Heart right ventricle (tissue), 16 donors: ENCODE data around the gene UPP1. TPM values are rescaled to one million over a fixed set of nuclear protein-coding genes. Genes with fewer than 3 reads are reported as not detected.
"Not testable (repeated sequence)": the region's sequence is repeated elsewhere in the genome, so short reads cannot be mapped to it uniquely, and the experiment has no call there.

Experiments used
- ATAC-seq, 8 donors: fragments of 200-7000 bp; cut with Tn5 transposase; one replicate each; pipeline ENCODE4 v1.9.1; 2020; ENCODE audit warnings: mild to moderate bottlenecking in 8 of 8, moderate library complexity in 8 of 8, moderate number of reproducible peaks in 1 of 8
- DNase-seq, 2 donors: peaks; one replicate each; pipeline ENCODE4 v3.0.0-alpha.2; 2020
- H3K27ac ChIP-seq, 10 donors: fragments of 200-600 bp; sonication (generic) in 2 of 10; one replicate each; pipeline versions ENCODE4 v1.5.0 to v1.8.0; 2020 to 2022; ENCODE audit warnings: mild to moderate bottlenecking in 3 of 10
- H3K27me3 ChIP-seq, 7 donors: fragments of 200-600 bp; one replicate each; pipeline ENCODE4 v1.8.0; 2021 to 2022; ENCODE audit warnings: mild to moderate bottlenecking in 2 of 7
- H3K36me3 ChIP-seq, 9 donors: fragments of 200-600 bp; sonication (generic) in 1 of 9; one replicate each; pipeline versions ENCODE4 v1.5.0 to v1.8.0; 2020 to 2022; ENCODE audit warnings: mild to moderate bottlenecking in 2 of 9
- H3K4me1 ChIP-seq, 9 donors: fragments of 200-600 bp; sonication (generic) in 1 of 9; one replicate each; pipeline versions ENCODE4 v1.5.0 to v1.8.0; 2020 to 2022; ENCODE audit warnings: mild to moderate bottlenecking in 4 of 9
- H3K4me3 ChIP-seq, 10 donors: fragments of 200-600 bp; sonication (generic) in 2 of 10; one replicate each; pipeline versions ENCODE4 v1.5.0 to v1.8.0; 2020 to 2022; ENCODE audit warnings: mild to moderate bottlenecking in 7 of 10, moderate library complexity in 2 of 10
- H3K9me3 ChIP-seq, 11 donors: fragments of 200-600 bp in 10 of 11; sonication (generic) in 2 of 11; one replicate each; pipeline versions ENCODE4 v1.5.0 to v1.8.0; 2013 to 2022; ENCODE audit warnings: mild to moderate bottlenecking in 2 of 11, control low read depth in 1 of 11, moderate library complexity in 1 of 11
- WGBS, 2 donors: extraction: QIAGEN DNeasy Blood & Tissue Kit; methylation state at CpG; one replicate each; pipeline ENCODE4 v1.1.7; 2013; ENCODE audit warnings: inconsistent platforms in 1 of 2; 5-methylcytosine and 5-hydroxymethylcytosine counted together
- intact Hi-C, 10 donors: fragments of 100-400 bp; cut with DNase I; formaldehyde crosslinking; loops; one replicate each; pipeline versions ENCODE4 v1.11.1 to v1.14.2; 2022
- polyA plus RNA-seq, 2 donors: library from polyadenylated mRNA; stranded (reverse); fragments of 200-250 nt; gene quantifications; one replicate each; pipeline ENCODE4 v1.2.3, GENCODE V29; 2013
- total RNA-seq, 10 donors: library from RNA; stranded (reverse); fragmentation: NEBNext Ultra II Directional in 3 of 10; extraction: Animal tissue kit (Norgen Biotek cat#: 25700) in 3 of 10; gene quantifications; one replicate each; pipeline versions ENCODE4 v1.2.1 to v1.2.4, GENCODE V29; 2021 to 2023
- TF ChIP-seq, protein P1 (sequence below), 9 donors: fragments of 200-600 bp; sonication (generic) in 2 of 9; IDR thresholded peaks; one replicate each; pipeline versions ENCODE4 v1.5.0 to v1.8.0; 2021 to 2022; ENCODE audit warnings: antibody characterized with exemption in 9 of 9, mild to moderate bottlenecking in 5 of 9, moderate library complexity in 1 of 9
- donor health status: Arrhythmogenic right ventricular cardiomyopathy.
- donor health status: ischemic (EF 13 %, LVEDD 7.1; RV severe dilation, severe dysfunction).
- donor health status: healthy with polysubstance abuse.
- donor health status: DM: no; HTN: yes; CAD: no.
- donor health status: DM: no; HTN: no; CAD: no.
- donor health status: ischemic (EF 25% LVEDD 6.9; RV normal size, moderate dysfunction).
- donor health status: ischemic (EF 25% LVEDD 5.7; RV mildly dilated, moderate dysfunction).
- donor health status: healthy.
- donor health status: DM: yes; HTN: yes; CAD: no.
- donor health status: Ischemic cardiomyopathy.
- donor health status: ischemic (EF 35%, LVEDD 5.7; RV mildly dilated, moderate dysfunction).
- donor health status: nonischemic (EF 11% LVEDD 7.7; RV severe dilation, severe dysfunction).
- donor health status: DM: yes; HTN: yes; CAD: no.
- donor health status: PGD.
- donor health status: ischemic (EF 29% LVEDD 5.4; RV normal size, mild dysfunction).
- donor health status: nonischemic (EF 23%, LVEDD 6.1; RV moderate dilation, normal function).

UPP1 gene
- total and polyA plus RNA-seq, 12 donors = 14.4 to 54.5 (median 18.8) TPM

DNA sequence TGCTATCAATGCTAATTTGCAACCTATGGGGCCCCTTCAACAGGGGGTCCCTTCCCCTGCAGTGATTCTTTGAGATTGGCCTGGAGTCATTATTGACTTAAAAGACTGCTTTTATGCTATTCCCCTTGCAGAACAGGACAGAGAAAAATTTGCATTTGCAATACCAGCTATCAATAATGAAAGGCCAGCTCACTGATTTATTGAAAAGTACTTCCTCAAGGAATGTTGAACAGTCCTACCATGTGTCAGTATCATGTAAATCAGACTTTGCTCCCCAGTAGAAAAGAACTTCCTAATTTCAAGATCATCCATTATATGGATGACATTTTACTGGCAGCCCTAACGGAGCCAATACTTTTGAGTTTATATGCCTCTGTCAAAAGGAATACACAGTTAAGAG is 52.5 kb downstream of the UPP1 start:
- ATAC-seq (no peak), DNase-seq (no peak)
- H3K4me1 ChIP-seq = peaks cover 0 to 10% (median 0%) of the 10 kb centered on the region in 9 donors
- no peaks in the 10 kb centered on the region for H3K27me3 ChIP-seq
- 83 to 87% methylated on average over 1 of the region's 1 CpG for WGBS, 2 donors
- TF ChIP-seq, protein P1, sequence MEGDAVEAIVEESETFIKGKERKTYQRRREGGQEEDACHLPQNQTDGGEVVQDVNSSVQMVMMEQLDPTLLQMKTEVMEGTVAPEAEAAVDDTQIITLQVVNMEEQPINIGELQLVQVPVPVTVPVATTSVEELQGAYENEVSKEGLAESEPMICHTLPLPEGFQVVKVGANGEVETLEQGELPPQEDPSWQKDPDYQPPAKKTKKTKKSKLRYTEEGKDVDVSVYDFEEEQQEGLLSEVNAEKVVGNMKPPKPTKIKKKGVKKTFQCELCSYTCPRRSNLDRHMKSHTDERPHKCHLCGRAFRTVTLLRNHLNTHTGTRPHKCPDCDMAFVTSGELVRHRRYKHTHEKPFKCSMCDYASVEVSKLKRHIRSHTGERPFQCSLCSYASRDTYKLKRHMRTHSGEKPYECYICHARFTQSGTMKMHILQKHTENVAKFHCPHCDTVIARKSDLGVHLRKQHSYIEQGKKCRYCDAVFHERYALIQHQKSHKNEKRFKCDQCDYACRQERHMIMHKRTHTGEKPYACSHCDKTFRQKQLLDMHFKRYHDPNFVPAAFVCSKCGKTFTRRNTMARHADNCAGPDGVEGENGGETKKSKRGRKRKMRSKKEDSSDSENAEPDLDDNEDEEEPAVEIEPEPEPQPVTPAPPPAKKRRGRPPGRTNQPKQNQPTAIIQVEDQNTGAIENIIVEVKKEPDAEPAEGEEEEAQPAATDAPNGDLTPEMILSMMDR (IDR thresholded peaks at IDR 0.05) = no peak
- H3K27ac ChIP-seq = no peak overlapping the region
- no peaks in the 10 kb centered on the region for H3K36me3 ChIP-seq
- H3K9me3 ChIP-seq = peaks cover 0 to 15% (median 0%) of the 10 kb centered on the region in 11 donors
- intact Hi-C loops = no loop called here
- no peak overlapping the region for H3K4me3 ChIP-seq

DNA sequence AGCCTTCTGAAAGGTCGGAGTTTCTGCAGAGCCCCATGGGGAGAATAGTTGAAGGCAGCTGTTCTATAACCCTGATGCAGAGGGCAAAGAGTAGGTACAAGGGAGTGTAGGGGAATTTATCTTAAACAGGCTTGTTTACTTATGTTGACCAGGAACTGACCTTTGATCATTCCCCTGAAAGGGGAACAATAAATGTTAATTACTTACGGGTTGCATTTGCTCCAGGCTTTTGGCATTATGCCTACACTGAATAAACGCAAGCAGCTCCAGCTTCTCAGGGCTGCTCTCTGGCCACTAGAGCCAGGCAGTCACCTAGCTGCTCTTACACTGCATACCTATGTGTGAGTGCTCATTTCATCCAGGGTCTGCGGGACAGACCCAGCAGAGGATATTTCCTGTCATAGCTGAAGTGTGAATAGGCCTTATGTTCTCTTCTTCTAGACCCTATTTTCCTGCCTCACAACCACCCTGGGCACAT is 55.3 kb downstream of the UPP1 start:
- intact Hi-C loops = no loop called here
- peaks cover 0 to 15% (median 0%) of the 10 kb centered on the region in 11 donors for H3K9me3 ChIP-seq
- H3K36me3 ChIP-seq = no peaks in the 10 kb centered on the region
- peaks cover 0 to 7% (median 0%) of the 10 kb centered on the region in 7 donors for H3K27me3 ChIP-seq
- TF ChIP-seq, protein P1 (IDR thresholded peaks at IDR 0.05) = no peak
- DNase-seq = no peak
- WGBS, 2 donors = 56 to 69% methylated on average over 4 of the region's 4 CpGs
- no peak overlapping the region for H3K27ac ChIP-seq
- peaks cover 0 to 10% (median 0%) of the 10 kb centered on the region in 9 donors for H3K4me1 ChIP-seq
- no peak for ATAC-seq
- H3K4me3 ChIP-seq = no peak overlapping the region

DNA sequence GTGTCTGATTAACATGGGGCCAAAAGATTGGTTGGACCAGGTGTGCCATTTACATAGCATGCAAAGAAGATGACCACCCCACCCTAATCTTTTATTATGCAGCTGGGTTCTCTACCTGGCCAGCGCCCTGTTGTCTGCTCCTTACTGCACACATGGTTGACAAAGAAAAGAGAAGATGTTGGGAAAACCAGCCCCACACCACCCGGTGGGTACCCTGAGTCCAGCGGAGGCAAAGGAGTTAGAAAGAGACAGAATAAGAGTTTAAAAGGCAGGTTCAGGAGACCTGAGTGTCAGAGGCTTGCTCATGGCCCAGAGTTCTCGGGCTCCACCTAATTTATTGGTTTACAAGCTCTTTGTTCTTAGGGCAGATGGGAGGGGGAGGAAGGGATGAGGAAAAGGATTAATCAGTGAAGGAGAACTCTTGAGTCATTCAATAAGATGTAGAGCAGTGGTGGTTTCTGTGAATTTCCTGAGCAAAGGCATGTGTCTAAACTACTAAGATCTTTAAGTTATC is 58.1 kb downstream of the UPP1 start:
- DNase-seq (no peak), ATAC-seq (no peak)
- intact Hi-C loops = no loop called here
- 80 to 87% methylated on average over 4 of the region's 4 CpGs for WGBS, 2 donors
- Histone ChIP-seq H3K27me3 (peaks cover 0 to 7% (median 0%) of the 10 kb centered on the region in 7 donors), H3K27ac (no peak overlapping the region), H3K4me1 (no peaks in the 10 kb centered on the region), H3K36me3 (no peaks in the 10 kb centered on the region), H3K9me3 (peaks cover 0 to 4% (median 0%) of the 10 kb centered on the region in 11 donors), H3K4me3 (no peak overlapping the region)
- TF ChIP-seq, protein P1 (IDR thresholded peaks at IDR 0.05) = no peak

DNA sequence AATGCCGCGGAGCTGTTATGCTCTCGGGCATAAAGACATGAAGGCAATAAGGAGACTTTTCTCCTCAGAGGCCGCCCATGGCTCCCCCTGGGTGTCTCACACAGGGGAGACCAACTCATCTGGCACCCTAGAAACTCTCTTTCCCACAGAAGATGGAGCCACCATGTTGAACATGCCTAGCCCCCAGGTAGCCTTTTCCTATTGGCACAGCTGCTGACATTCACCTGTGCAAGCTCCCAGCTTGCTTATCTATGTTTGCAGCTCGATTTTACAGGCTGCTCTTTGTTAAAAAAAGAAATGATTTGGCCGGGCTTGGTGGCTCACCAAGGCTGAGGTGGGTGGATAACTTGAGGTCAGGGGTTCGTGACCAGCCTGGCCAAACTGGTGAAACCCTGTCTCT is 58.6 kb downstream of the UPP1 start:
- H3K27me3 ChIP-seq, H3K4me3 ChIP-seq, H3K9me3 ChIP-seq, H3K36me3 ChIP-seq, H3K27ac ChIP-seq, DNase-seq, H3K4me1 ChIP-seq, intact Hi-C loops, ATAC-seq: not testable (repeated sequence)
- 62 to 66% methylated on average over 7 of the region's 7 CpGs for WGBS, 2 donors

DNA sequence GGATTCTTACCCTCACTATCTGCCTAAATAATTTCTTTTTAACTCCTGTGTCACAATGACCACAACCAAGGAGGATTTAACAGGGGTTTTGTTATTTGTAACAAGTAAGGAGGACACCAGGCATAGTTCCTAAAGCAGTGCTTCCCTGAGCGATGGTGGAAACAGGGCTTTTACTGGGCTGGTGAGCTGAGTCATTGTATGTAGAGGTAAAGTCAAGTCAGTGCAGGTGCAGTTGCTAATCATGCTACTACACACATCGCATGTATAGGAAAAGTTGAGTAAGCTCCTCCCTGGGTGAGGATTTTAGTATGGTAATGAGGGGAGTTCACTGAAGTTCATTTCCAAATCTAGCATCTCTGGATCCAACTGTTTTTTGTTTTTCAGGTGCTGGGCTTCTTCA is 59.2 kb downstream of the UPP1 start:
- no peak overlapping the region for H3K4me3 ChIP-seq
- DNase-seq (no peak), ATAC-seq (no peak)
- H3K27me3 ChIP-seq = peaks cover 0 to 7% (median 0%) of the 10 kb centered on the region in 7 donors
- no peaks in the 10 kb centered on the region for H3K4me1 ChIP-seq
- TF ChIP-seq, protein P1 (IDR thresholded peaks at IDR 0.05) = no peak
- H3K9me3 ChIP-seq = peaks cover 0 to under 1% (median 0%) of the 10 kb centered on the region in 11 donors
- no peak overlapping the region for H3K27ac ChIP-seq
- 92 to 100% methylated on average over 2 of the region's 2 CpGs for WGBS, 2 donors
- intact Hi-C loops = no loop called here
- H3K36me3 ChIP-seq = no peaks in the 10 kb centered on the region
